Osteoblast (primary cell): ENCODE data around the gene MOCS2. TPM values are rescaled to one million over a fixed set of nuclear protein-coding genes. Genes with fewer than 3 reads are reported as not detected.
A peak's percentile ranks its signal among the peaks of the same experiment; 100 is the strongest.

Source experiments
- DNase-seq: peaks from one replicate; pipeline ENCODE4 v3.0.0; 2011; ENCODE audit warnings: low spot score, mixed read lengths; ENCODE audit not compliant: insufficient read length; ENCODE audit errors: missing footprints
- H2AFZ ChIP-seq: 2 replicates; pipeline ENCODE4 v1.6.0; 2011; ENCODE audit warnings: mild to moderate bottlenecking, low read length
- H3K27ac ChIP-seq: 2 replicates; pipeline ENCODE4 v1.5.1; 2011; ENCODE audit warnings: mild to moderate bottlenecking, low read depth, low read length, moderate library complexity
- H3K27me3 ChIP-seq: 2 replicates; pipeline ENCODE4 v1.6.0; 2012; ENCODE audit warnings: mild to moderate bottlenecking, control low read depth, inconsistent platforms, low read length, moderate library complexity; ENCODE audit not compliant: insufficient read depth
- H3K36me3 ChIP-seq: 2 replicates; pipeline ENCODE4 v1.5.1; 2011; ENCODE audit warnings: mild to moderate bottlenecking, low read length, control low read depth, moderate library complexity; ENCODE audit not compliant: insufficient read depth
- H3K4me1 ChIP-seq: 2 replicates; pipeline ENCODE4 v1.5.1; 2011; ENCODE audit warnings: mild to moderate bottlenecking, low read length, control low read depth, moderate library complexity; ENCODE audit not compliant: insufficient read depth
- H3K4me2 ChIP-seq: 2 replicates; pipeline ENCODE4 v1.6.0; 2011; ENCODE audit warnings: mild to moderate bottlenecking, low read length; ENCODE audit not compliant: insufficient read depth
- H3K4me3 ChIP-seq: fragments of 200-600 bp; sonication (generic); 3 replicates; pipeline ENCODE4 v1.5.1; 2012; ENCODE audit warnings: mild to moderate bottlenecking, low read length, inconsistent platforms; ENCODE audit not compliant: insufficient read depth
- H3K79me2 ChIP-seq: 2 replicates; pipeline ENCODE4 v1.6.0; 2012; ENCODE audit warnings: mild to moderate bottlenecking, low read length, control low read depth, inconsistent platforms; ENCODE audit not compliant: insufficient read depth
- H3K9me3 ChIP-seq: 2 replicates; pipeline ENCODE4 v1.5.1; 2011; ENCODE audit warnings: low read depth, low read length, control low read depth
- H4K20me1 ChIP-seq: 2 replicates; pipeline ENCODE4 v1.6.0; 2012; ENCODE audit warnings: mild to moderate bottlenecking, low read length, control low read depth; ENCODE audit not compliant: insufficient read depth
- total RNA-seq: library from RNA; depleted of rRNA; stranded (reverse); fragments of >200 nt; gene quantifications from 2 replicates; pipeline ENCODE4 v1.2.3, GENCODE V29; 2012
- TF ChIP-seq, protein P1 (sequence below): IDR thresholded peaks from 2 replicates; pipeline ENCODE4 v1.5.1; 2011; ENCODE audit warnings: mild to moderate bottlenecking, low read depth, low read length, moderate library complexity; ENCODE audit errors: extremely low read depth

The MOCS2 gene
- total RNA-seq, 1 donor = 42.3 TPM

GRCh38 chr5:53087171-53087570, 22.4 kb downstream of the MOCS2 start:
- no peaks in the 10 kb centered on the region for H4K20me1 ChIP-seq
- H2AFZ ChIP-seq = no peak overlapping the region
- no peak overlapping the region for H3K4me3 ChIP-seq
- no peak overlapping the region for H3K27ac ChIP-seq
- H3K9me3 ChIP-seq = no peaks in the 10 kb centered on the region
- no peaks in the 10 kb centered on the region for H3K36me3 ChIP-seq
- H3K79me2 ChIP-seq = no peaks in the 10 kb centered on the region
- DNase-seq = no peak
- H3K4me1 ChIP-seq = peaks cover 9% of the 10 kb centered on the region
- no peaks in the 10 kb centered on the region for H3K27me3 ChIP-seq
- TF ChIP-seq, protein P1, sequence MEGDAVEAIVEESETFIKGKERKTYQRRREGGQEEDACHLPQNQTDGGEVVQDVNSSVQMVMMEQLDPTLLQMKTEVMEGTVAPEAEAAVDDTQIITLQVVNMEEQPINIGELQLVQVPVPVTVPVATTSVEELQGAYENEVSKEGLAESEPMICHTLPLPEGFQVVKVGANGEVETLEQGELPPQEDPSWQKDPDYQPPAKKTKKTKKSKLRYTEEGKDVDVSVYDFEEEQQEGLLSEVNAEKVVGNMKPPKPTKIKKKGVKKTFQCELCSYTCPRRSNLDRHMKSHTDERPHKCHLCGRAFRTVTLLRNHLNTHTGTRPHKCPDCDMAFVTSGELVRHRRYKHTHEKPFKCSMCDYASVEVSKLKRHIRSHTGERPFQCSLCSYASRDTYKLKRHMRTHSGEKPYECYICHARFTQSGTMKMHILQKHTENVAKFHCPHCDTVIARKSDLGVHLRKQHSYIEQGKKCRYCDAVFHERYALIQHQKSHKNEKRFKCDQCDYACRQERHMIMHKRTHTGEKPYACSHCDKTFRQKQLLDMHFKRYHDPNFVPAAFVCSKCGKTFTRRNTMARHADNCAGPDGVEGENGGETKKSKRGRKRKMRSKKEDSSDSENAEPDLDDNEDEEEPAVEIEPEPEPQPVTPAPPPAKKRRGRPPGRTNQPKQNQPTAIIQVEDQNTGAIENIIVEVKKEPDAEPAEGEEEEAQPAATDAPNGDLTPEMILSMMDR = no peak
- no peak overlapping the region for H3K4me2 ChIP-seq

DNA sequence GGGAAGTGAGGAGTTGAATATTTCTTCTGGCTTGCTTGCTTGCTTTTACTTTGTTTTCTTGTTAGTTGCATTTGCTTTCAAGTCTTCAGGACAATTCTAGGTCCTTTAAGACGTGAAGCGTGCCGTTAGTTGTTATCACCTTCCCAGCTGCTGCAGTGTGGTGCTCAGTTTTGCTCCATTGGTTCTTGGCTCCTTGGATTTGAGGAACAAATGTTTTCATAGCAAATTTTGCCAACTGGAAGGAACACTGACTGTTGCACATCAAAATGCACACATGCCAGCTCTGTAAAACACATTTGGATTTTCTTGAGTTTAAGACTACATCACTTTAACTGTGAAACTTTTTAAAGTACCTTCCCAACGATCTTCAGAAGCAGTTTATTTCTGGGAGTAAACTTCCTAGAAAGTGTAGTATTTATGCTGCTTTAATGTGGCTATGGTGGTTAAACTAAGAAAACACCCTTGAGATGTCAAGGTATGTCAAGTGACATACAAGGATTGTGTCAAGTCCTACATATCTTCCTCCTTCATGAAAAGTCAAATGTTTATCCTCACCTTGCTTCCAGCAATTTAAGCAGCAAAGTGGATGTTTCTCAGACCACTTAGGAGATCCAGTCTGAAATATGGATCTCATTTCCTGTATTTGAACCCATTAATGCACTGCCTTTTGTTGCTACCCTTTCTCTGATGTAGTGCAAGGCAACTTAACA, 24.9 kb downstream of the MOCS2 start:
- H3K4me2 ChIP-seq = no peak overlapping the region
- no peaks in the 10 kb centered on the region for H3K36me3 ChIP-seq
- no peaks in the 10 kb centered on the region for H3K9me3 ChIP-seq
- H3K4me3 ChIP-seq = no peak overlapping the region
- no peaks in the 10 kb centered on the region for H3K79me2 ChIP-seq
- no peak overlapping the region for H3K27ac ChIP-seq
- no peaks in the 10 kb centered on the region for H3K27me3 ChIP-seq
- H4K20me1 ChIP-seq = no peaks in the 10 kb centered on the region
- no peak for DNase-seq
- TF ChIP-seq, protein P1 = no peak
- peaks cover 2% of the 10 kb centered on the region for H3K4me1 ChIP-seq
- peak overlapping the region; percentile 20 for H2AFZ ChIP-seq

GRCh38 chr5:53083927-53084326, 25.6 kb downstream of the MOCS2 start:
- H3K27me3 ChIP-seq = no peaks in the 10 kb centered on the region
- TF ChIP-seq, protein P1 = no peak
- H3K9me3 ChIP-seq = no peaks in the 10 kb centered on the region
- H3K4me1 ChIP-seq = no peaks in the 10 kb centered on the region
- no peak overlapping the region for H2AFZ ChIP-seq
- no peaks in the 10 kb centered on the region for H3K79me2 ChIP-seq
- H4K20me1 ChIP-seq = no peaks in the 10 kb centered on the region
- H3K4me3 ChIP-seq = no peak overlapping the region
- H3K4me2 ChIP-seq = no peak overlapping the region
- no peaks in the 10 kb centered on the region for H3K36me3 ChIP-seq
- DNase-seq = no peak
- H3K27ac ChIP-seq = no peak overlapping the region

- DNase-seq = no peak
- H3K9me3 ChIP-seq = no peaks in the 10 kb centered on the region
- peaks cover 2% of the 10 kb centered on the region for H3K36me3 ChIP-seq
- H3K27ac ChIP-seq = no peak overlapping the region
- no peak overlapping the region for H3K4me3 ChIP-seq
- H3K79me2 ChIP-seq = no peaks in the 10 kb centered on the region
- no peaks in the 10 kb centered on the region for H3K27me3 ChIP-seq
- no peak overlapping the region for H3K4me2 ChIP-seq
- no peaks in the 10 kb centered on the region for H3K4me1 ChIP-seq
- H4K20me1 ChIP-seq = no peaks in the 10 kb centered on the region
- TF ChIP-seq, protein P1 = no peak
- H2AFZ ChIP-seq = no peak overlapping the region
Measured at GRCh38 chr5:53080271-53080670, 29.3 kb downstream of the MOCS2 start.
